GM12878 (cell line): ENCODE measurements around the gene GID4. TPM values are rescaled to one million over a fixed set of nuclear protein-coding genes. Genes with fewer than 3 reads are reported as not detected.

Source experiments
- ATAC-seq: fragments of 200-7000 bp; cut with Tn5 transposase; 3 replicates; pipeline ENCODE4 v1.9.1; 2020; ENCODE audit warnings: mild to moderate bottlenecking, moderate library complexity
- BruUV-seq: library from RNA; stranded (reverse); fragments of 400-500 nt; replicated peaks from 2 replicates; lab custom pipeline; 2021; lab: Mats Ljungman, UMichigan
- CTCF ChIA-PET: fragments of 300-600 bp; sonication (Branson Sonifier 250); formaldehyde crosslinking; extraction: SDS; loops from one replicate; lab custom pipeline; 2021; ENCODE audit warnings: inconsistent platforms; lab: Yijun Ruan, JAX
- POLR2A ChIA-PET: fragments of 350-600 bp; formaldehyde crosslinking; extraction: SDS; loops from one replicate; lab custom pipeline; 2021; ENCODE audit warnings: inconsistent platforms; lab: Charles Lee
- RAD21 ChIA-PET: fragments of 300-600 bp; sonication (Branson Sonifier 250); formaldehyde crosslinking; loops from one replicate; lab custom pipeline; 2023; ENCODE audit warnings: antibody characterized with exemption; ENCODE audit not compliant: unreplicated experiment; lab: Charles Lee
- SMC1A ChIA-PET: fragments of 300-600 bp; sonication (Branson Sonifier 250); formaldehyde crosslinking; loops from one replicate; lab custom pipeline; 2023; ENCODE audit not compliant: unreplicated experiment, uncharacterized antibody; lab: Charles Lee
- DNase-seq: peaks from one replicate; pipeline ENCODE4 v3.0.0-alpha.2; 2011; ENCODE audit warnings: low read depth, low spot score
- FAIRE-seq: peaks from 3 replicates; lab custom pipeline; 2011; peaks lifted over from hg19 to GRCh38; lab: Jason Lieb, UNC
- H2AFZ ChIP-seq: 2 replicates; pipeline ENCODE4 v1.6.0; 2011; ENCODE audit warnings: low read depth, low read length, control low read depth; ENCODE audit not compliant: control insufficient read depth
- H3K27ac ChIP-seq: 2 replicates; pipeline ENCODE4 v1.5.1; 2011; ENCODE audit warnings: control low read depth; ENCODE audit not compliant: control insufficient read depth, insufficient read depth
- H3K27me3 ChIP-seq, 2 experiments: replicated peaks in 1 of 2; 2 replicates each; pipeline versions ENCODE4 v1.6.0 to v1.6.1; 2011; ENCODE audit warnings: low read length in 1 of 2; ENCODE audit not compliant: control insufficient read depth in 2 of 2, insufficient read depth in 2 of 2
- H3K36me3 ChIP-seq, 2 experiments: 2 replicates each; pipeline ENCODE4 v1.5.1; 2011; ENCODE audit warnings: low read length in 1 of 2; ENCODE audit not compliant: control insufficient read depth in 2 of 2, insufficient read depth in 2 of 2
- H3K4me1 ChIP-seq: 2 replicates; pipeline ENCODE4 v1.6.1; 2011; ENCODE audit warnings: mild to moderate bottlenecking, low read length, moderate library complexity, mixed read lengths; ENCODE audit not compliant: control insufficient read depth, insufficient read depth
- H3K4me2 ChIP-seq: 2 replicates; pipeline ENCODE4 v1.6.0; 2011; ENCODE audit warnings: control low read depth; ENCODE audit not compliant: control insufficient read depth, insufficient read depth
- H3K4me3 ChIP-seq: fragments of 200-600 bp; sonication (generic); 2 replicates; pipeline ENCODE4 v1.5.1; 2016
- H3K79me2 ChIP-seq: 2 replicates; pipeline ENCODE4 v1.6.0; 2011; ENCODE audit warnings: low read length; ENCODE audit not compliant: control insufficient read depth, insufficient read depth
- H3K9ac ChIP-seq: 2 replicates; pipeline ENCODE4 v1.8.0; 2011; ENCODE audit warnings: low read length, control low read depth, mixed read lengths; ENCODE audit not compliant: control insufficient read depth, insufficient read depth
- H3K9me3 ChIP-seq: replicated peaks from 3 replicates; pipeline ENCODE4 v1.5.1; 2011; ENCODE audit warnings: mild to moderate bottlenecking, low read length; ENCODE audit not compliant: control insufficient read depth, insufficient read depth
- H4K20me1 ChIP-seq: 2 replicates; pipeline ENCODE4 v1.6.0; 2011; ENCODE audit not compliant: control insufficient read depth, insufficient read depth
- CREB1 ChIP-seq: IDR thresholded peaks from 2 replicates; pipeline ENCODE4 v1.6.1; 2012; ENCODE audit warnings: low read depth, mild to moderate bottlenecking, inconsistent platforms
- CTCF ChIP-seq, 3 experiments: IDR thresholded peaks in 2 of 3; conservative IDR thresholded peaks in 1 of 3; 2 replicates each; pipeline ENCODE4 v1.5.1; 2011; ENCODE audit warnings: low read depth in 3 of 3, low read length in 3 of 3, mild to moderate bottlenecking in 3 of 3, control low read depth in 2 of 3, moderate library complexity in 2 of 3, inconsistent platforms in 1 of 3, mixed read lengths in 1 of 3; ENCODE audit not compliant: control insufficient read depth in 2 of 3, insufficient read depth in 1 of 3; ENCODE audit errors: extremely low read depth in 1 of 3
- E2F8 ChIP-seq: fragments of 450-650 bp; IDR thresholded peaks from 2 replicates; pipeline ENCODE4 v1.6.1; 2018; ENCODE audit warnings: mild to moderate bottlenecking, low read depth, moderate library complexity; ENCODE audit not compliant: partially characterized antibody
- ETV6 ChIP-seq, 2 experiments: fragments of 450-650 bp in 1 of 2; IDR thresholded peaks in 1 of 2; conservative IDR thresholded peaks in 1 of 2; 2 replicates each; pipeline ENCODE4 v1.6.1; 2014; ENCODE audit warnings: antibody characterized with exemption in 1 of 2, borderline replicate concordance in 1 of 2, low read depth in 1 of 2, mild to moderate bottlenecking in 1 of 2, moderate library complexity in 1 of 2
- HSF1 ChIP-seq: fragments of 150-350 bp; IDR thresholded peaks from 2 replicates; pipeline ENCODE4 v1.6.1; 2014; ENCODE audit warnings: mild to moderate bottlenecking, low read depth, low read length
- PAX5 ChIP-seq: IDR thresholded peaks from 2 replicates; pipeline ENCODE4 v1.6.1; 2011; ENCODE audit warnings: low read depth, low read length, borderline replicate concordance
- PML ChIP-seq: IDR thresholded peaks from 2 replicates; pipeline ENCODE4 v1.6.1; 2012; ENCODE audit warnings: low read length, inconsistent platforms
- POLR2AphosphoS5 ChIP-seq: IDR thresholded peaks from 2 replicates; pipeline ENCODE4 v1.6.1; 2011; ENCODE audit warnings: mild to moderate bottlenecking, low read length, inconsistent platforms
- RAD21 ChIP-seq: IDR thresholded peaks from 2 replicates; pipeline ENCODE4 v1.6.1; 2011; ENCODE audit warnings: mild to moderate bottlenecking, low read depth, low read length, moderate library complexity; ENCODE audit not compliant: insufficient read depth
- SMARCA5 ChIP-seq: fragments of 450-650 bp; IDR thresholded peaks from 2 replicates; pipeline ENCODE4 v1.6.1; 2017; ENCODE audit warnings: mild to moderate bottlenecking
- SMC3 ChIP-seq: IDR thresholded peaks from 2 replicates; pipeline ENCODE4 v1.6.1; 2011; ENCODE audit warnings: low read length, improper control_type of control experiment, borderline replicate concordance
- WGBS: methylation state at CpG from one replicate; pipeline ENCODE4 v1.1.6; 2016; ENCODE audit warnings: low lambda C conversion rate; ENCODE audit not compliant: insufficient replicate concordance, insufficient coverage; ENCODE audit errors: missing lambda C conversion rate; 5-methylcytosine and 5-hydroxymethylcytosine counted together
- in situ Hi-C: fragments of 300-500 bp; cut with MboI; formaldehyde crosslinking; loops from 9 replicates; pipeline ENCODE4 v1.14.3; 2018; ENCODE audit warnings: mixed read lengths
- intact Hi-C: fragments of 100-400 bp; cut with micrococcal nuclease; formaldehyde crosslinking; loops from one replicate; pipeline ENCODE4 v1.14.2; 2022; ENCODE audit not compliant: unreplicated experiment
- polyA plus RNA-seq, 11 experiments: library from polyadenylated mRNA; depleted of rRNA in 4 of 11; unstranded in 6 of 11; stranded (reverse) in 5 of 11; fragments of >200 nt; fragmentation: Nextera tagmentation in 4 of 11; fragmentation: Illumina TruSeq in 1 of 11; extraction: Ambion mirVana in 4 of 11; extraction: Trizol in 1 of 11; gene quantifications; 1 replicate in 1 of 11; 2 replicates in 10 of 11; pipeline versions ENCODE4 v1.2.1 to v1.2.3, GENCODE V29; 2011 to 2016; ENCODE audit warnings: inconsistent platforms in 2 of 11, missing spikeins in 2 of 11, low read depth in 1 of 11
- total RNA-seq, 4 experiments: library from RNA; depleted of rRNA in 3 of 4; stranded (reverse); fragments of >200 nt in 3 of 4; fragmentation: Illumina TruSeq in 1 of 4; extraction: Trizol in 1 of 4; gene quantifications; 2 replicates each; pipeline versions ENCODE4 v1.2.1 to v1.2.3, GENCODE V29; 2013 to 2021

The GID4 gene
- total and polyA plus RNA-seq, 10 of the 15 experiments (the other 5 are each of a cell fraction or from before 2014, with no cell fraction given) = 0.93 to 7.3 (median 3.6) TPM

- H3K79me2 ChIP-seq = no peaks in the 10 kb centered on the region
- no peak overlapping the region for H3K4me3 ChIP-seq
- no peak for TF ChIP-seq SMARCA5
- TF ChIP-seq RAD21 = 0 out of 2 replicates have a peak, but pooled peaks have one; percentile 10
- TF ChIP-seq SMC3 = peak; percentile 24; the same call in 1 of the 2 replicates
- no peak for TF ChIP-seq POLR2AphosphoS5
- TF ChIP-seq PML = no peak
- no peak for TF ChIP-seq ETV6 (conservative IDR thresholded peaks at IDR 0.05 in 1 of 2, IDR thresholded peaks at IDR 0.05 in 1 of 2; ENCODE audit: borderline replicate concordance in 1 of 2, low read depth in 1 of 2)
- 0 out of 2 replicates have a peak, but pooled peaks have one; percentile 43 for TF ChIP-seq PAX5
- TF ChIP-seq HSF1 = no peak
- TF ChIP-seq CTCF (IDR thresholded peaks at IDR 0.05 in 2 of 3, conservative IDR thresholded peaks at IDR 0.05 in 1 of 3; ENCODE audit: control insufficient read depth in 2 of 3, extremely low read depth in 1 of 3, insufficient read depth in 1 of 3, low read depth in 3 of 3, low read length in 3 of 3) = peak; percentile 33 to 38 (median 33); a peak in 5 of 6 replicates
- TF ChIP-seq E2F8 = no peak
- TF ChIP-seq CREB1 = no peak
- no peak overlapping the region for H3K9ac ChIP-seq
- no peaks in the 10 kb centered on the region; the same call in 1 of the 2 replicates for H4K20me1 ChIP-seq
- no peak overlapping the region for H3K4me2 ChIP-seq
- ChIA-PET SMC1A (no interaction called here), RAD21 (no interaction called here), POLR2A (no interaction called here), CTCF (interaction anchor here (1.2 to 1.4 kb wide), 3 partner anchors 9 to 75 kb away, joined by 3 to 6 read pairs (median 5); no protein-coding TSS in a partner anchor)
- H3K27ac ChIP-seq = no peak overlapping the region
- intact Hi-C loops (no loop called here), in situ Hi-C loops (no loop called here)
- H3K36me3 ChIP-seq = no peaks in the 10 kb centered on the region
- WGBS = 33% methylated on average over 18 of the region's 18 CpGs
- H3K4me1 ChIP-seq = no peaks in the 10 kb centered on the region
- H3K9me3 ChIP-seq = no peaks in the 10 kb centered on the region
- ATAC-seq = peak; percentile 88
- no peak for DNase-seq
- no peak overlapping the region for H2AFZ ChIP-seq
- no peaks in the 10 kb centered on the region; a peak in 1 of 4 replicates for H3K27me3 ChIP-seq
- no peak for FAIRE-seq
- no TSS peak for BruUV-seq
These were observed 44.7 kb upstream of the GID4 start for GRCh38 chr17:17994271-17995069.
